ENCODE data around the gene AGAP1.

Gene AGAP1

GRCh38 chr2:235530735-235531134 is 36.9 kb downstream of the AGAP1 start:
- in situ Hi-C loops (cut with MboI; ENCODE audit: low sequenced_read_pairs): no loop called here

GRCh38 chr2:235532307-235532706 is 38.5 kb downstream of the AGAP1 start:
- in situ Hi-C loops (cut with MboI; ENCODE audit: low sequenced_read_pairs): no loop called here

- in situ Hi-C loops (cut with MboI; ENCODE audit: low sequenced_read_pairs): no loop called here
Measured at GRCh38 chr2:235533198-235533597, 39.4 kb downstream of the AGAP1 start.

- in situ Hi-C loops (cut with MboI; ENCODE audit: low sequenced_read_pairs): no loop called here
Measured at GRCh38 chr2:235533616-235534385, 40.0 kb downstream of the AGAP1 start.

DNA sequence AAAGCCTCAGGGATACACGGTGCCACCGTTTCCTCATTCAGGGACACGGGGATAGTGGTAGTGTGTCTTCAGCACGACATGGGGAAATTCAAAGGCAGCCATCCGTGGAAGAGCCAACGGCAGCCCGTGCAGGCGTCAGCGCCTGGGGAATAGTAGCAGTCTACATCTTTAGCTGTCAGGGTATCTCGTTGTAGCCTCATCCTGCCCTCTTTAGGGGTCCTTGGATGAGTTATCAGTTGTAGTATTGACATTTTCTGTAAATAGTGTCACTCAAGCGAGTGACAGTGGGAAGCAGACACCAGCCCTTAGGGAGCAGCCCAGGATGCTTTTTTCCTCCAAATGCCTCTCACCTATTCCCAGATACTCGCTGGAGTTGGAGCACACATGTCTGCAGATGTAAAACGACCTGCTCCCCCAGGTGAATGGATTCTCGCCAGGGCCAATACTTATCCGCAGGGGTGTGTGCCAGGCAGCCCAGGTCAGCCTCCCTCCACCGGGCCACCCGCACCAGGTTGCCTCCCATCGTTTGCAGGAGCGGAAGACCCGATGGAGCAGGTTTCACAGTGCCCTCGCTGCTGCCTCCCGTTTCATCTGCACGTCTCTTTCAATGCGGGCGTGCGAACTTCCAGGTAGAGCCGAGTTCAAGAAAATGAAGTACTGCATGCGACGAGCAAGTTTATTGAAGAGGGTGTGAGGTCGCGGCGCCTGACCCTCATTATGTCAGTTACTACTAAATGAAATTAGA is 41.0 kb downstream of the AGAP1 start:
- in situ Hi-C loops (cut with MboI; ENCODE audit: low sequenced_read_pairs): no loop called here

DNA sequence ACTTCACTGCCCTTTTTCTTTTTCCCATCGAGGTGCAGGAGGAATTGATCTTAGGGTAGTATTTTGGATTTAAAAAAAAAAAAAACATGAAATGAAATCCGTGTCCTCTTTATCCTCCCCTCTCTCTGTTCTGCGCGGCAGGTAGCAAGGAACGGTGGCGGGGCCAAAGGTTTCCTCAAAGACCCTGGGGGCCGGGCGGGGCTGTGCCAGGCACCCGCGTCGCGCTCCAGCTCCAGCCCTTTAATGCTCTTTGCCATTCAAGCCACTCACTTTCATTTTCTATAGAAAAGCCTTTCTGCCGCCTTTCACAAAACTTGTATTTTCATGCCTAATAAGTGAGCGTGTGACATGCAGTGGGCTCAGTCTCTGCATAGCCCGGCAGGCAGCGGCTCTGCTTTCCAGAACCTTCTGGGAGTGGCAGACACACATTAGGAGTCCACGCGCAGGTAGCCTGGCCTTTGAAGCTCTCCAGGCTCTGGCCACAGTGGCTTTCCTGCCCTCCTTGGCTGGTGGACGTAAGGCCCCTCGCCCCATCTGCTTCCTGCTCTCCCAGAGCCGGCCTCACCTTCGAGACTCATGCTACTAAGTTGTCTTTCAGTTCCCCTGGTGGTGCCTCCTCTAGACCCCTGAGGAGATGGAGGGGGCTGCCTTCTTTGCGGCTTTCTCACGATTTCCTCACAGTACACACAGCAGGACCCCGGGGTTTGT is 41.7 kb downstream of the AGAP1 start:
- in situ Hi-C loops (cut with MboI; ENCODE audit: low sequenced_read_pairs): no loop called here

DNA sequence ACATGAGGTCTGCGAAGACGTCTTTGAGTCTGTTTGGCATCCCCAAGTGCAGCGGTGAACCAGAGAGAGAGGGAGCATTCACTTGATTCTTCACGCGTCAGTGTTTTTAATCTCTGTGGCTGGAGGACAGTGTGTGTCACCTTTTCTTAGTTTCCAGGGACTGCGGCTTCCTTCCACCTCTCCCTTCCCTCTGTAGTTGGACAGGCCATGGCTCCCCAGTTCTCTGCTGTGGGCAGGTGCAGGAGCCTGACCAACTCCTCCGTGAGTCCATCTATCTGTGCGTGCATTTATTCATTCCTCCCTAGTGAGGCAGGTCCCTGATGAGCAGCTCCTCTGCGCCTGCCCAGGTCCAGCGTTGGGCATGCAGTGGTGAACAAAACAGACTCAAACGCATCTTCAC is 42.9 kb downstream of the AGAP1 start:
- in situ Hi-C loops (cut with MboI; ENCODE audit: low sequenced_read_pairs): no loop called here

GRCh38 chr2:235537186-235537585 is 43.3 kb downstream of the AGAP1 start:
- in situ Hi-C loops (cut with MboI; ENCODE audit: low sequenced_read_pairs): no loop called here

- in situ Hi-C loops (cut with MboI; ENCODE audit: low sequenced_read_pairs): no loop called here
Measured at GRCh38 chr2:235537587-235537986, 43.7 kb downstream of the AGAP1 start.

DNA sequence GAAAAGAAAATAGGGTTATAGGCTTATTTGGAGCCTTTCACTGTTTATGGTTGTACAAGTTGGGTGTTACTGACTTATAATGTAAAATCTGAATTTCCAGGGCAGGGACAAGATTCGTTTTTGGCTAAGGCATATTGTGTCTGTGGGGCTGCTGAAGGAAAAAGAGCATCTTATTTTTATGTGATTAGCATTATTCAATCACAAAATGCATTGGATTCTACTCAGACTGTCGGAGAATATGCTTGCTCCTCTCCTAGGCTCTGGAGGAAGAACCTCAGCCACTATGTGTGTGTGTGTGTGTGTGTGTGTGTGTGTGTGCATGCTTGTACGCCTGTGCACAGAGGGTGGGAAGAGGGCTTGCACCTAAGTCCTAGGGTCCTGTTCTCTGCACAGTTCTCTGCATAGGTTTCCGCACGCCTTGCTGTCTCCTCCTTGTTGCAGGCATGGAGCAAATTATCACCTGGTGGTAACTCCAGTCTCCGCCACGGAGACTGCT is 44.3 kb downstream of the AGAP1 start:
- in situ Hi-C loops (cut with MboI; ENCODE audit: low sequenced_read_pairs): no loop called here

GRCh38 chr2:235538981-235539380 is 45.1 kb downstream of the AGAP1 start:
- in situ Hi-C loops (cut with MboI; ENCODE audit: low sequenced_read_pairs): no loop called here

DNA sequence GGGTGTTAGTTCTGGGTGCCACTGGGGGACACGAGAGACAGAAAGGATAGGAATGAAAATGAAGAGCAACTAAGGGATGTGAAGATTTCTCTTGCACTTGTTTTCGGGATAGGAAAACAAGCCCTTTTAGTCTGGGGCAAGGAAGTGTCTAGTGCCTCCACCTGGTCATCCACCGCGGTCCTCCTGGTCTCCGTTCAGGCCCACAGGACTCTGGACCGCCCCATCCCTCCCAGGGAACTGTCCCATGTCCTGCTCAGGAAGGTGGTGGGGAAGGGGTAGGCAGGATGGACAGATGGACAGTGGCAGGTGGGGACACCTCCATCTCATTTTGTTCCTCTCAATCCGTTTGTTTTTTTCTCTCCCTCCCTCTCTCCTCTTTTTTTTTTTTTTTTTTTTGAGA is 45.9 kb downstream of the AGAP1 start:
- in situ Hi-C loops (cut with MboI; ENCODE audit: low sequenced_read_pairs): no loop called here

DNA sequence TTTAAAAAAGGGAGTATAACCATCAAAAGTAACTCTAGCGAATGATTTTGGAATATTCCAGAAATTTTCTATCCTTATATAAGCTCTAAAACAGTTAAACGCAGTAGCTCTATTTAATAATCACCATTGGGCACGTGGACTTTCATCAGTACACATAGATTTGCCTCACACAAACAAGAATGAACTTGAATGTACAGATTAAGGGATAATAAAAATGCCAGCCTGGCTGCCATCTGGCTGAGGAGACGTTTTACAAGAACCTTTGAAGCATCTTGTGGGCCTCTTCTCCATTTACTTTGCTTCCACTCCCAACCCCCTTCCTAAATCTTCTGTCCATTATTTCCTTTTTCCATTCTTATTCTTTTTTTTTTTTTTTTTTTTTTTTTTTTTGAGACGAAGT is 47.2 kb downstream of the AGAP1 start:
- in situ Hi-C loops (cut with MboI; ENCODE audit: low sequenced_read_pairs): no loop called here

GRCh38 chr2:235541838-235542549 is 48.2 kb downstream of the AGAP1 start:
- in situ Hi-C loops (cut with MboI; ENCODE audit: low sequenced_read_pairs): no loop called here

GRCh38 chr2:235542733-235543127 is 48.9 kb downstream of the AGAP1 start:
- in situ Hi-C loops (cut with MboI; ENCODE audit: low sequenced_read_pairs): no loop called here

DNA sequence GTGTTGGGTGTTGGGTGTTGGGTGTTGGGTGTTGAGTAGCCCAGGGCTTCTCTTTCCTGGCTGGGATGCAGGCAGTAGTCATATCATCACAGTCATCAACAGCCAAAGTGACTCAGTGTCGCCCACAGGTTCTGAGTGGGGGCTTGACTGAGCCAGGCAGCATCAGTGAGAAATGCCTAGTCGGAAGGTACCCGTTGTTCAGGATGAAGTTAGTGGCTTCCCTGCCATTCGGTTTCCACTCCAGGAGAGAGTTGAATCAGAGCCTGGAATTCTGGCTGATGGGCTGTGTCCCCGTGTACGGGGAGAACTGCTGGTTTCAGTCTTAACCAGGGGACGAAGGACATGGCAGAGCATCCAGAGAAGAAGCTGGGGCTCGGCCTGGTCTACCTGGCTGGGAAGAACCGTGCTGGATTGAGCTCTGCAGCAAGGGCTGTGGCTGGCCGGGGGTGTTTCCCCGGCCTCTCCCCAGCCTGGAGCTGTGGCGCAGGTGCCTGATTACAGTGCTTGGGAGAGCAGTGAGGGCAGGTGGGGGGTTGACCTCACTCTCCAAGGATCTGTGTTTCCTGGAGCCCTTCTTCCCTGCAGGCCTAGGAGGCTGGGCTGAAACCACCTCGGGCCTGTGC is 49.4 kb downstream of the AGAP1 start:
- in situ Hi-C loops (cut with MboI; ENCODE audit: low sequenced_read_pairs): no loop called here

DNA sequence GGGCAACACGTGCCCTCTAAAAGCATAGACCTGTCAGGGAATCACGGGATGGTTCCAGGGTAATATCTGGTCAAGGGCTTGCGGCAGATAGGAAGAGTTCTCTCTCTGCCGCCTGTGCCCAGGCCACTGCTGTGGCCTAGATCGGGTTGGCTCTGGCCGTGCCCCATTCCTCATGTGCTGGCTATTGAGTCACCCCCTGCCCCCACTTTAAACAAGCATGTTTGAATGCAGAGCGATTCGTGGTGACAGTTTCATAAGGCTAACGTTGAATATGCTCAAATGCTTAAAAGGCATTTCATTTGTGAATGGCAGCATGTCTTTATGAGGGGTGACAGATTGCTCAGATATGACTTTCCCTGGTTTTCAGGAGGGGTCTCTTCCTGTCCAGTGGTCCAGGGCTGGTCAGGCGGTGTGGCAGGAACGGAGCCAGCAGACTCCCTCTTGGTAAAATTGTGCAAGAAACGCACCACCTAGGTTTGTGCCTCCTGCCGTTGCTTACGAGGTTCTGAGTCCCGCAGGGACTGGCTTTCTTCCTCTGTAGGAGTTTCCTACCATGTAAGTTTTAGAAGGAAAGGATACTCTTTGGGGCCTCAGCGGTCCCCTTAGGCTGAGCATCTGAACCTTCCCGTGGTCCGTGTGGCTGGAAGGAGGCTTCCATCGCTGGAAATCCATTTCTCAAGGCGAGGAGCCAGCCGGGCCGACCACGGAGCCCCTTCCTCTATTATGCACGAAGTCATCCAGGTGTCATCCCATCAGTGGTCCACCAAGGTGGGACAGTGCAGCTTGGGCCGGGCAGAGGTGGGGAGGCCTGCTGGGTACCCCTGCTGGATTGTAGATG is 50.2 kb downstream of the AGAP1 start:
- in situ Hi-C loops (cut with MboI; ENCODE audit: low sequenced_read_pairs): no loop called here

DNA sequence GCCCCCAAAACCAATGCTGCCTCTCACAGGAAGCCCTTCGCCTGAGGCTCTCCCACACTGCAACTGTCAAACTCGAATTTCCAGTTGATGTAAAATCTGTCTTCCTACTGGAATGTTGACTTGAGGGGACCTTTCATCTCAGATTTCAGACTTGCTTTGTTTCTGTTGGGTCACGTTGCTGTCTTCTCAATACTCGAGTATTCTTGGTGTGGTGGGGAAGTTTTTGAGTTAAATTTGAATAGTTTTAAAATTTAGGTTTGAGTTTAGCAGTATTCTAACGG is 50.8 kb downstream of the AGAP1 start:
- in situ Hi-C loops (cut with MboI; ENCODE audit: low sequenced_read_pairs): no loop called here

DNA sequence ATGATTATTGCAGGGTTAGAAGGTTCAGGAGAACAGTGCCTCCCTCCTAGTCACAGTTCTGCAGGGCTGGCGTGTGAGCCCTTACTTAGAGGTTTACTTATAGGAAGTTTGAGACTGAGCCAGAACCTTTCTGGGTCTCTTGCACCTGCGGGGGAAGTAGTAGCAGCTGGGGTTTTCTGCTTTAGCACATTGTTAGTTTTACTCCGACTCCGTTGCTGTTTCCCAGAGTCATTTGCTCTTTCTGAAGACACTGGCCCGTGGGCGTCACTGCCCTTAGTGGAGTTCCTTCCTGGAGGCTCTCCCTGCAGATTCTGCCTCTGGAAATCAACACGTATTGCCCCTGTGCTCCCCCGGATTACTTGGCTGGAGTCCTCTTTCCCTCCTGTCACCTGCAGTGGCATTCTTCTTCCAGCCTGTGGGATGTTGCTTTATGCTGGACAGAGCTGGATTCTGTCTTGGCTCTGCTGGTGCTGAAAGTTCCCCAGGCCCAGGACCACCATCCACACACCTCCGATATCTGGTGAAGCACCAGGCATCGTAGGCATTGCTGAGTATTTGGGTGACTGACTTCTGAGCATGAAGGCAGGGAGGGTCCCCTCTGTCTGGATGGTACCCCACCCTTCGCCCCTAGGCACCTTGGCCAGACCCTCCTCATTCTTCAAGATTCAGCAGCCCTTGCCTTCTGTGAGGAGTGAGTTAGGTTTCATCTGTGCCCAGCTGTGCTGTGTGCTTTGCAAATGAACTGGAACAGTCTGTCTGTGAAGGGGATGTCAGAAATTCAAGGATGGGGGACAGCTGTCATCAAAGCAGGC is 51.7 kb downstream of the AGAP1 start:
- in situ Hi-C loops (cut with MboI; ENCODE audit: low sequenced_read_pairs): no loop called here

Measured in hTERT RPE-1 (cell line).